GM23248 (cell line): Measurements from ENCODE around the gene ATP5PD.

Experiments
- EZH2 ChIP-seq: fragments of 200-600 bp; sonication (generic); IDR thresholded peaks from 2 replicates; pipeline ENCODE4 v1.6.1; 2018; ENCODE audit warnings: antibody characterized with exemption, mild to moderate bottlenecking; ENCODE audit not compliant: insufficient read depth, poor library complexity, severe bottlenecking
- EZH2phosphoT487 ChIP-seq: fragments of 200-600 bp; sonication (generic); IDR thresholded peaks from 2 replicates; pipeline ENCODE4 v1.6.1; 2018; ENCODE audit warnings: antibody characterized with exemption, moderate library complexity, mild to moderate bottlenecking, low read depth; ENCODE audit not compliant: insufficient read depth

GRCh38 chr17:75032720-75033280, 14.0 kb downstream of the ATP5PD start:
- TF ChIP-seq EZH2 (no peak), EZH2phosphoT487 (no peak)
